Measurements from ENCODE around the gene KCNAB1. TPM values are rescaled to one million over a fixed set of nuclear protein-coding genes. Genes with fewer than 3 reads are reported as not detected.

The KCNAB1 gene
- total and polyA plus RNA-seq, 4 donors, result 0.16 to 2.4 (median 0.72) TPM

DNA sequence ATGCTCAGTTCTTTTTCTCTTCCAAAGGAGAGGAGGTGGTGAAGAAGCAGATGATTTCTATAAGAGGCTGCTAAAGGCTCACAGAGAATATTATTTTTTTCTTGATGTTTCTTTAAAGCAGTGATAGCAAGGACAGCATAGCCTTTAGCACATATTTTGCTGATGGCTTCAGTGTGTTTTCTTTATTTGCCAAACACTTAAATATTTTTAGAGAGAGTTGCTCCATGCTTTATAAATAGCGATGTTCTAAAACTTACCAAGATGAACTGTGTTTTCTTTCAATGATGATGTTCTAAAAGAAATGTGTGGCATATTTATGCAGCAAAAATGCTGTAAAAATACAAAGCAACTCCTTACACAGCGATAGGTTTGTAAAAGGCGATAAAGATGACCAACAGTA is 11.8 kb upstream of the KCNAB1 start:
- WGBS, 2 donors, result 68 to 84% methylated on average over 3 of the region's 3 CpGs

DNA sequence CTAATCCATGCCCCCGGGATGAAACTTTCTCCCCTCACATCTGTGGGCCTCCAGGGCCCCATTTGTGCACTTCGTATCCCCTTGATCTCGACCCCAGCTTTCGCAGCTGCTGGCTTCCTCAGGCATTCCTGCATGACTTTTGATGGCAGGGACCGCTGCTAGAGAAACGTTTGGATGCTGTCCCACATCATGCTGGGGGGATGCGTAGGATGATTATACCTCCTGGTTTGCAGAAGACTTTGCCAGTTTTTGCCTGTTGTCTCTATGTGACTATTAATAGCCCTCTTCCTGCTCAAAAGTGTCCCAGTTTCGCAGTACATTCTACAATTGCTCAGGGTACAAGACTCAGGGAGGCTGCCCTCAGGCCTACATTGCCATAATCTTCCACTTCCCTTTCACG is 10.4 kb upstream of the KCNAB1 start:
- H3K9me3 ChIP-seq (ENCODE audit: control insufficient read depth in 4 of 4, insufficient read depth in 3 of 4, low read length in 3 of 4), result no peaks in the 10 kb centered on the region
- peaks cover 0 to 3% (median 0%) of the 10 kb centered on the region in 5 donors for H3K4me1 ChIP-seq (ENCODE audit: control insufficient read depth in 5 of 5, insufficient read depth in 5 of 5, low read length in 5 of 5)
- H3K9ac ChIP-seq (ENCODE audit: insufficient read depth in 1 of 2, low read length in 2 of 2), result no peak overlapping the region
- 73 to 87% methylated on average over 9 of the region's 9 CpGs for WGBS, 2 donors
- no peak overlapping the region for H3K27ac ChIP-seq (ENCODE audit: low read depth in 1 of 2, low read length in 1 of 2)
- no peak overlapping the region for H3K4me3 ChIP-seq
- H3K36me3 ChIP-seq (ENCODE audit: control insufficient read depth in 4 of 4, insufficient read depth in 4 of 4, low read length in 4 of 4), result no peaks in the 10 kb centered on the region
- ATAC-seq (ENCODE audit: insufficient read depth, low FRiP score), result no peak
- peak in 1 of 3 donors; percentile 22 for DNase-seq
- no peaks in the 10 kb centered on the region for H3K27me3 ChIP-seq (ENCODE audit: control insufficient read depth in 3 of 3, insufficient read depth in 3 of 3, low read length in 2 of 3)
- TF ChIP-seq, protein P1, sequence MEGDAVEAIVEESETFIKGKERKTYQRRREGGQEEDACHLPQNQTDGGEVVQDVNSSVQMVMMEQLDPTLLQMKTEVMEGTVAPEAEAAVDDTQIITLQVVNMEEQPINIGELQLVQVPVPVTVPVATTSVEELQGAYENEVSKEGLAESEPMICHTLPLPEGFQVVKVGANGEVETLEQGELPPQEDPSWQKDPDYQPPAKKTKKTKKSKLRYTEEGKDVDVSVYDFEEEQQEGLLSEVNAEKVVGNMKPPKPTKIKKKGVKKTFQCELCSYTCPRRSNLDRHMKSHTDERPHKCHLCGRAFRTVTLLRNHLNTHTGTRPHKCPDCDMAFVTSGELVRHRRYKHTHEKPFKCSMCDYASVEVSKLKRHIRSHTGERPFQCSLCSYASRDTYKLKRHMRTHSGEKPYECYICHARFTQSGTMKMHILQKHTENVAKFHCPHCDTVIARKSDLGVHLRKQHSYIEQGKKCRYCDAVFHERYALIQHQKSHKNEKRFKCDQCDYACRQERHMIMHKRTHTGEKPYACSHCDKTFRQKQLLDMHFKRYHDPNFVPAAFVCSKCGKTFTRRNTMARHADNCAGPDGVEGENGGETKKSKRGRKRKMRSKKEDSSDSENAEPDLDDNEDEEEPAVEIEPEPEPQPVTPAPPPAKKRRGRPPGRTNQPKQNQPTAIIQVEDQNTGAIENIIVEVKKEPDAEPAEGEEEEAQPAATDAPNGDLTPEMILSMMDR (IDR thresholded peaks at IDR 0.05; ENCODE audit: control extremely low read depth, extremely low read depth), result no peak

More for the DNA sequence above, 11.8 kb upstream of the KCNAB1 start:
- no peaks in the 10 kb centered on the region for H3K27me3 ChIP-seq (ENCODE audit: control insufficient read depth in 3 of 3, insufficient read depth in 3 of 3, low read length in 2 of 3)
- H3K4me1 ChIP-seq (ENCODE audit: control insufficient read depth in 5 of 5, insufficient read depth in 5 of 5, low read length in 5 of 5), result peaks cover 0 to 3% (median 0%) of the 10 kb centered on the region in 5 donors
- no peak overlapping the region for H3K4me3 ChIP-seq
- no peaks in the 10 kb centered on the region for H3K9me3 ChIP-seq (ENCODE audit: control insufficient read depth in 4 of 4, insufficient read depth in 3 of 4, low read length in 3 of 4)
- ATAC-seq (ENCODE audit: insufficient read depth, low FRiP score) (no peak), DNase-seq (peak in 2 of 3 donors; percentile 17 to 52)
- no peak overlapping the region for H3K27ac ChIP-seq (ENCODE audit: low read depth in 1 of 2, low read length in 1 of 2)
- H3K36me3 ChIP-seq (ENCODE audit: control insufficient read depth in 4 of 4, insufficient read depth in 4 of 4, low read length in 4 of 4), result no peaks in the 10 kb centered on the region
- TF ChIP-seq, protein P1 (IDR thresholded peaks at IDR 0.05; ENCODE audit: control extremely low read depth, extremely low read depth), result no peak
- H3K9ac ChIP-seq (ENCODE audit: insufficient read depth in 1 of 2, low read length in 2 of 2), result no peak overlapping the region

DNA sequence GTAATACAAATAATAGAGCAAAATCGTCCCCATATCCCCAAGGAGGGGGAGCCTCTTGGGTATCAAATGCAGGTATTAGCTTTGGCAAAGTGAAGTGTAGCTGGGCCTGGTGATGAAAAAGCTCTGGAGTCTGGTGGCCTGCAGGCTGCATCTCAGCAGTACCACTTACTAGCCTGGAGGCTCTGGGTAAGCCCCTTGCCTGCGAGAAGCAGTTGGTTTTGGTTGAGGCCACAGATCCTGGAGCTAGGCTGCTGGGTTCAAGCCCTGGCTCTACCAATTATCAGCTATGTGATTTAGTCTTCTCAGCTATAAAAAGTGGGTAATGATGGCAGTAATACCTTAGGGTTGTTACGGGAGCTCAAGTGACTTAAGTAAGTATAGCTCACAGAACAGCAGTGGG is 6.1 kb downstream of the KCNAB1 start:
- Histone ChIP-seq H3K36me3 (ENCODE audit: control insufficient read depth in 4 of 4, insufficient read depth in 4 of 4, low read length in 4 of 4) (no peaks in the 10 kb centered on the region), H3K9me3 (ENCODE audit: control insufficient read depth in 4 of 4, insufficient read depth in 3 of 4, low read length in 3 of 4) (no peaks in the 10 kb centered on the region), H3K27me3 (ENCODE audit: control insufficient read depth in 3 of 3, insufficient read depth in 3 of 3, low read length in 2 of 3) (no peaks in the 10 kb centered on the region), H3K27ac (ENCODE audit: low read depth in 1 of 2, low read length in 1 of 2) (no peak overlapping the region), H3K4me1 (ENCODE audit: control insufficient read depth in 5 of 5, insufficient read depth in 5 of 5, low read length in 5 of 5) (no peaks in the 10 kb centered on the region), H3K9ac (ENCODE audit: insufficient read depth in 1 of 2, low read length in 2 of 2) (no peak overlapping the region), H3K4me3 (no peak overlapping the region)
- ATAC-seq (ENCODE audit: insufficient read depth, low FRiP score) (no peak), DNase-seq (no peak)
- WGBS, 2 donors, result 60 to 78% methylated on average over 3 of the region's 3 CpGs
- TF ChIP-seq, protein P1 (IDR thresholded peaks at IDR 0.05; ENCODE audit: control extremely low read depth, extremely low read depth), result no peak

DNA sequence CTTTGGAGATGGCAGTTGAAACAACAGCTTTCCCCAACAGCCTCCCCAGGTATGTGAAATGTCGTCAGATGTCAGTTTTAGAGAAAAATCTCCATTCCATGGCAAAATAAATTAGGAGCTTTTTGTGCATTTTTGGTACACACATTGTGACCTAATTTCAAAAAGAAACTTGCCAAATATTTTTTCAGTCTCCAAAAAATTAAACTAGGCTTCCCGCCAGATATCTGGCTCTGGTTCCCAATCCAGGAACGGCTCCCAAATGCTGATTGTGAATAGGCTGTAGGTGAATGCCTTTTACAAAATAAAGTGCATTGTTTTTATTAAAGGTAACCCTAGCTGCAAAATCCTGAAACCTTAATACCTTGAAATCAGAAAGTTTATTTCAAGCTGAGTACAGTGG is 10.9 kb downstream of the KCNAB1 start:
- Histone ChIP-seq H3K9ac (ENCODE audit: insufficient read depth in 1 of 2, low read length in 2 of 2) (no peak overlapping the region), H3K4me1 (ENCODE audit: control insufficient read depth in 5 of 5, insufficient read depth in 5 of 5, low read length in 5 of 5) (no peaks in the 10 kb centered on the region), H3K27me3 (ENCODE audit: control insufficient read depth in 3 of 3, insufficient read depth in 3 of 3, low read length in 2 of 3) (no peaks in the 10 kb centered on the region), H3K36me3 (ENCODE audit: control insufficient read depth in 4 of 4, insufficient read depth in 4 of 4, low read length in 4 of 4) (no peaks in the 10 kb centered on the region), H3K9me3 (ENCODE audit: control insufficient read depth in 4 of 4, insufficient read depth in 3 of 4, low read length in 3 of 4) (no peaks in the 10 kb centered on the region), H3K27ac (ENCODE audit: low read depth in 1 of 2, low read length in 1 of 2) (no peak overlapping the region), H3K4me3 (no peak overlapping the region)
- TF ChIP-seq, protein P1 (IDR thresholded peaks at IDR 0.05; ENCODE audit: control extremely low read depth, extremely low read depth), result no peak
- DNase-seq (no peak), ATAC-seq (ENCODE audit: insufficient read depth, low FRiP score) (no peak)
- WGBS, 2 donors, result 56 to 70% methylated on average over 3 of the region's 3 CpGs
